Hindlimb muscle (tissue), 1 donor: ENCODE measurements around the gene SLC11A1. TPM values are rescaled to one million over a fixed set of nuclear protein-coding genes. Genes with fewer than 3 reads are reported as not detected.

ENCODE experiments used
- DNase-seq: peaks from one replicate; pipeline ENCODE4 v3.0.0-alpha.2; 2013
- polyA plus RNA-seq: library from polyadenylated mRNA; unstranded; fragments of 120-200 nt; gene quantifications from one replicate; pipeline ENCODE4 v1.2.1, GENCODE V29; 2013; ENCODE audit not compliant: insufficient read length

SLC11A1 gene
- polyA plus RNA-seq, 1 donor = 1.7 TPM

DNA sequence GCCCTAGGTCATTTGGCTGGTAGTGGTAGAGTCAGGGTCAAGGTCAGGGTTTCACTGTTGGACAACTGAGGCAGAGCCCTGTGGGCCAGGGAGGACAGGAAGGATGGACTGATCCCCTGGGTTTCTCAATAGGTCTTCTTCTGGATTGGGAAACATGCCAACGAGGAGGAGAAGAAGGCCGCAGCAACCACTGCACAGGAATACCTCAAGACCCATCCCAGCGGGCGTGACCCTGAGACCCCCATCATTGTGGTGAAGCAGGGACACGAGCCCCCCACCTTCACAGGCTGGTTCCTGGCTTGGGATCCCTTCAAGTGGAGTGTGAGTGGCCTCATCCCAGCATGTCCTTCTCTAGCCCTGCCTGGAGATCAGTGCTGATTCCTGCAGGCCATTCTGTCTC, 54.9 kb downstream of the SLC11A1 start:
- DNase-seq = no peak

DNA sequence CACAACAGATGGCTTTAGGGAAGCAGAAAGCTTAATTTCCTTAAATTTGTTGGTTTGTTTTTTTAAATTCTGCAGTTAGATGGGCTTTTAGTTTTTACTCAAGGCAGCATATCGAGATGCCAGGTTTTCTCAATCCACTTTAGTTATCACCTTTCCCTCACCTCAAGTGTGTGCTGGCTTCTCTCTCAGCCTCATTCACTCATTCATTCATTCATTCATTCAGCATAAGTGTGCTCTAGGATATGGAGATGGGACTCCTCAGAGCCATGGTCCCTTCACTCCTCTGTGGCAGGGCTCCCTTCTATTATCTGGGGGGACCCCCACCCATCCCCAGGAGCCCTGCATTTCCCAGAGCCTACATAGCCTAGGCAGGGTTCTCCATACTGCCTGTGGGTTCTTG, 55.9 kb downstream of the SLC11A1 start:
- no peak for DNase-seq

DNA sequence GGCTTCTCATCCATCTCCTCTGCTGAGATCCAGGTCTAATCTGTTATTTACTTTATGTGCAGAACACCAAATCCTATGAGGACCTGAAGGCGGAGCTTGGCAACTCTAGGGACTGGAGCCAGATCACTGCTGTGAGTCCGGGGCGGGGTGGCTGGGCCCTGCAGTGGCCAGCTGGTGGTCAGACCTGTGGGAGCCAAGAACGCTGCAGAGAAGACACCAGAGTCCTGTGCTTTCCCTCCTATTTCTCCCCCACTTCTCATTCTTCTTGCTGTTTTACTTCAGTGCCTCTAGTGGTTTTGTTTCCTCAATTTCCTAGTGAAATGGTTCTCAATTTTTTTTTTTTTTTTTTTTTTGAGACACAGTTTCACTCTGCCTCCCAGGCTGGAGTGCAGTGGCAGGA, 56.5 kb downstream of the SLC11A1 start:
- no peak for DNase-seq

DNA sequence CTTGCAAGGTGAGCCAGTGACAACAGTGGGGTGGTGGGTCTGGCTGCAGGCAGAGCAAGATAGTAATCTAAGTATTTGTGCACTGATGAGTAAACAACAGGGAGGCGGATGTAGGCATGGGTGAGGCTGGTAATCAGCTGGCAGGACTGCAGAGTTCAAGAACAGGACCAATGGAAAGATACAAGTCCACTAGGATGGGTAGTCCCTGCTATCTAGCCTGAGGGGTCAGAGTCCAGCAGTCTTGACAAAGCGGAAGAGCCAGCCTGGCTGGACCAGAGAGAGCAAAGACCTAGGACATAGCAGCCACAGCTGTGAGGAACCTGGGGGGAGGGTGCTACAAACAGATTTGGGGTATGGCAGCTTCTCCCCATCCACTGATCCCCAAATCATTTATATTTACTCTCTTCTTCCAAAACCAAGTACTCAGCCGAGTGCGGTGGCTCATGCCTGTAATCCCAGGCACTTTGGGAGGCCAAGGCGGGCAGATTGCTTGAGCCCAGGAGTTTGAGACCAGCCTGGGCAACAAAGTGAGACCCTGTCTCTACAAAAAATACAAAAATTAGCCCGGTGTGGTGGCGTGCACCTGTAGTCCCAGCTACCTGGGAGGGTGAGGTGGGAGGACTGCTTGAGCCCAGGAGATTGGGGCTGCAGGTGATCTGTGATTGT, 62.8 kb downstream of the SLC11A1 start:
- no peak for DNase-seq

GRCh38 chr2:218445602-218446001, 63.5 kb downstream of the SLC11A1 start:
- DNase-seq = no peak

Other genes with a start within 250 kb of the SLC11A1 start
- gene CXCR1, start 215.3 kb upstream of the SLC11A1 start, polyA plus RNA-seq = not detected
- gene ARPC2, start 165.1 kb upstream of the SLC11A1 start, polyA plus RNA-seq = 212 TPM
- 2.0 TPM for gene GPBAR1, start 121.3 kb upstream of the SLC11A1 start, polyA plus RNA-seq
- 107 TPM for gene AAMP, start 112.1 kb upstream of the SLC11A1 start, polyA plus RNA-seq
- 50.1 TPM for gene PNKD, start 111.8 kb upstream of the SLC11A1 start, polyA plus RNA-seq
- 85.4 TPM for gene TMBIM1, start 89.8 kb upstream of the SLC11A1 start, polyA plus RNA-seq
- gene CATIP, start 25.4 kb upstream of the SLC11A1 start, polyA plus RNA-seq = not detected
- 105 TPM for gene CTDSP1, start 17.6 kb downstream of the SLC11A1 start, polyA plus RNA-seq
- 0.09 TPM for gene VIL1, start 36.9 kb downstream of the SLC11A1 start, polyA plus RNA-seq
- gene USP37, start 186.1 kb downstream of the SLC11A1 start, polyA plus RNA-seq = 10.1 TPM
- gene CNOT9, start 186.6 kb downstream of the SLC11A1 start, polyA plus RNA-seq = 38.7 TPM
- 61.5 TPM for gene PLCD4, start 225.6 kb downstream of the SLC11A1 start, polyA plus RNA-seq